HG02678 (cell line): Measurements from ENCODE around the gene CAMK4.
A peak's percentile ranks its signal among the peaks of the same experiment; 100 is the strongest.
"Not testable (repeated sequence)": the region's sequence is repeated elsewhere in the genome, so short reads cannot be mapped to it uniquely, and the experiment has no call there.

Experiments used
- ATAC-seq: cut with Tn5 transposase; IDR thresholded peaks from one replicate; pipeline ENCODE4 v1.9.1; 2021; ENCODE audit warnings: mild to moderate bottlenecking, moderate library complexity; ENCODE audit not compliant: unreplicated experiment

The CAMK4 gene

DNA sequence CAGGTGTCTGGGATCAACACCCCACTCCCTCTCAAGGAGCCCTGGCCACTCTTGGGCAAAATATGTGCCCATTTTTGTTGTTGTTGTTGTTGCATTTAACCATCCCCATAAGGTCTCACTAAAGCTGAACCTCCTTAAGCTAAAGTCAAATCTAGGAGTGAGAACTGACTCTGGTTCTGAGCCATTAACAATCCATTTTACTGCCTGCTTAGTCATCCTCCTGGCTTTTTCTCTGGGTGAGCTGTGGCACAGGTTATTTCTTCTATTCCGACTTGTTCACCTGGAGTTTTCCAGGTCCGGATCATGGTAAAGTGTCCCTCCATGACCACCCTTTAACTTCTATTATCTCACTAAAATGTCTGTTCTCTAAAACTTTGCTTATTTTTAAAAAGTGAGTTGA, 85.2 kb downstream of the CAMK4 start:
- no peak for ATAC-seq

GRCh38 chr5:111310711-111311620, 86.8 kb downstream of the CAMK4 start:
- no peak for ATAC-seq

GRCh38 chr5:111311666-111312065, 87.5 kb downstream of the CAMK4 start:
- no peak for ATAC-seq

GRCh38 chr5:111313017-111313724, 89.0 kb downstream of the CAMK4 start:
- no peak for ATAC-seq

DNA sequence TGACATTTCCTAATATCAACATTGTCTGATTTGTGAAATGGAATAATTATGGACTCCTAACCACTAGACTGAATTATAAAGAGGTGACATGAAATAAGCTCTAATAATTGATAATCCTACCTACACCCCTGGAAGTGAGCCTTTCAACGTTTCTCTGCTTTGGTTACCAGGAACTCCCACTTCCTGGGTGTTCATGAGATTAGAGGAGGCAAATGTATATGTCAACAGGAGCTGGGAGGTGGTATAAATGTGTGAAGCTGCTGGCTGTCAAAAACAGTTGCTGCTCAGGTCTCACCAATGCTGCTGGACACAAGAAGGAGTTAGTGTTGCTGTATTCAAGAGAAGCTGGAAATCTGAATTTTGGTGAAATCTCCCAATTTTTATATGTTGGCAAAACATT, 96.8 kb downstream of the CAMK4 start:
- ATAC-seq = no peak

DNA sequence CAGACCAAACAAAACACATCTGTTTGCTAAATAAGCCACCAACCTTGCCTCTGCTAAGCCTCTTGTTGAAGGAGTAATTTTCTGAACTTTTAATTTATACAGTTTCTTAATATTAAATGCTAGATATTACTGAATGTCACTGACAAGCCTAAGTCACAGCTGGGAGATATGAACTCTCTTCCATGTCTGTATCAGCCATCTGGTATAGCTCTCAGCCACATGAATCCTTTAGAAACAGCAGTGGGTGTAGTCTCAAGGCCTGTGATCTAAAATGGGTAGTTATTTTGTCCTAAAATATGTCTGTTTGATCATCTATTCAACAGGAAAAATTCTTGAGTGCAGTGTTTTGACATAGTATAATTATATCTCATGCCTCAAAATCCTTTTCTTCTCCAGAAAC, 97.2 kb downstream of the CAMK4 start:
- no peak for ATAC-seq

DNA sequence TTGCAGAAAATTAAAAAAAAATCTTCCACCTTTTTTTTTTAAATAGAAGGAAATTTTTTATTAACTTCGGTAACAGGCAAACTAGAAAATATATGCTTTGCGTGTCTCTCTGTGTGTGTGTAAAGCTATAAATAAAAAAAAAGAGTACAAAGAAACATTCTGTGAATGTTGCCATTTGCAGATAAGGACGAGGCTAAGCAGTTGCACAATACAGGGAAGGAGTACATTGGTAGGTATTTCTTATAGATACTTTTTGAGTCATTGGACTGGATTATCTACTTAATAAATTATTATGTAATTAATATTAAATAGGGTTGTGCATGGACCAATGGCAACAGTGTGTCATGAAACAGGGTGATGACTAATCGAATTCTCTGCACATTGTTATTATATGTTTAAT, 102.4 kb downstream of the CAMK4 start:
- no peak for ATAC-seq

DNA sequence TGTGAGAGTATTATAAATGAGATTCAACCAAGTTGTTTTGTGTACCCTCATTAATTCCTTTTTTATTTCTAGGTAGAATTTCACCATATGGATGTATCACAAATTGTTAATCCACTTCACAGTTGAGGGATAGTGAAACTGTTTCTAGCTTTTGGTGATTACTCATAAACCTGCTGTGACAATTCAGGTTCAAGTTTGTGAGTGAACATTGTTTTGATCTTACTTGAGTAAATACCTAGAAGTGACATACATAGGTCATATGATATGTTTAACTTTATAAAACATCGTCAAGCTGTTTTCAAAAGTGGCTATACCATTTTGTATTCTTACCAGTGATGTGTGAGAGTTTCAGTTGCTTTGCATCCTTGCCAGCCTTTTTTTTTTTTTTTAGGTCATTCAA, 112.9 kb downstream of the CAMK4 start:
- no peak for ATAC-seq

DNA sequence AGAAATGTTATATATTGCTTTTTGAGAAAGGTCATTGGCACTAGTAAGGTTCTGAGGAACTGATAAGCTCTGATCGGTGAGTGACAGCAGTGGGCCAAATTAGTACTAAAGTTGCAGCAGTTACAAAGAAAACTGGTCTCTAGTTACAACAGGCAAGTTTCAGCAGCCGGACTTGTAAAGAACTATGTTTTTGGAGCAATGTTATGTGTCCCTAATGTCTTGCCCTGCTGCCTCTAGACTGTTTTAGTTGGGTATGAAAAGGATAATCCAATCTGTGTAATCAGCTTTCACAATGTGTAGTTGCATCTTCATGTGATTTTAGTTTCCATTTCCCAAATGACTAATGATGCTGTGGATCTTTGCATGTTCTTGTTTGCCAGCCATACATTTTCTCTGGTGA, 113.5 kb downstream of the CAMK4 start:
- ATAC-seq = peak; percentile 51

DNA sequence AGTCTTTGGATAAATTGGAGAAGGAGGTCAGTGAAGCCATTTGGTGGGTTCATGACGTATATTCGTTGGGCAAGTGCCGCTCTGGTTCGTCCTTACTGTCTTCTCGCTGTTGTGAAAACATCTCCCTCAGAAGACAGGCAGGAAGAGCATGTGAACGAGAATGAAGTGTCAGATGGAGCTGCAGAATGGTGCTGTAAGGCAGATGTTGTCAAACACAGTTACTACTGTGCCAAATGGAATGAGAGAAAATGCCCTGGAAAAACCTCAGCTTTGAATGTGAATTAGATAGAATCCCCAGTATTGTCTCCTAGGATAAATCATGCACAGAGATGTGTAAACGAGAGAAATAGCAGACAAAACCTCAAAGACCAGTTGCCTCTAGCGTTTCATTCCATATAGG, 121.5 kb downstream of the CAMK4 start:
- ATAC-seq = no peak

DNA sequence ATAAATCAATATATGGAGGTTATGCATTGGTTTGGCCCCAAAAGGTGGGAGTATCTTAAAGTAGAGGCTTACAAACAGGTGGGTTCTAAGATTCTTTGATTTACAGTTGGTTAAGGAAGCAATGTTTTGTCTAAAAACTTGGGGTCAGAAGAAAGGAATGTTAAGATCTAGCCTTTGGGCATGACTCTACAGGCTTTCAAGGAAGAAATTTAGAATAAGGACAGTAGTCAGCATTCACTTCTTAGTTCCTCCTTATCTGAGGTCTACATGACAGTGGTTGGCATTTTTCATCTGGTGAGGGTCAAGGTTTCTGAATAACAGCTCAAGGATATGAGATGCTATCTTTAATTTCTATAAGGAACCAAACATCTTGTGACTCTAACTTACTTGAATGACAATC, 122.8 kb downstream of the CAMK4 start:
- no peak for ATAC-seq

DNA sequence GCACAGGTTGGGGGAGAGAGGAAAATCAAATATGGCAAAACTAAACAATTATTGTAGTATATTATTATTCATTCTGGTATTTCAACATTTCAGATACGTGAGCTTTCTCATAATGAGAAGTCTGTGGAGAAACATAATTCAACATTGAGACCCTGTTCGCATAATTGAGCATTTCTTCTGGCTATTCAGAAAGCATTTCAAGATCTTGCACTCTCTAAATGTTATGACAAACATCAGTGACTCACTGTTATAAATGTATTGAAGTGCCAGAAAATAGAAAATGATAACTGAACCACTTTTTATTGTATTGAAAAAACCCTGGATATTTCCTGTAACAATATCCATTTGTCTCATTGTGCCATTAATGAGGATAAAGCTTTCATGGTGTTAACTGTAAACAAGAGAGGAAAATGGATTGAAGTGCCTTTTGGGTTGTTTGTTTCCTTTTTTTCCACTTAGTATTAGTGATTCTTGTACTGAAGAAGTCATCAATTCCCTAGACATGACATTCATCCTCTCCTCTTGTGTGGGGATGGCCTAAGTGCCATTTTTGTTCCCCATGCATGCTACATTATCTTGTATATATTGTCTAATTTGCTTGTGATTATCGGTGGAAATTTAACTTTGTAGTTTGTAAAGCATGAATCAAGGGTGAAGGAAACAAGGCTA, 124.6 kb downstream of the CAMK4 start:
- ATAC-seq = no peak

- no peak for ATAC-seq
Observed at GRCh38 chr5:111349429-111349828, 125.2 kb downstream of the CAMK4 start.

DNA sequence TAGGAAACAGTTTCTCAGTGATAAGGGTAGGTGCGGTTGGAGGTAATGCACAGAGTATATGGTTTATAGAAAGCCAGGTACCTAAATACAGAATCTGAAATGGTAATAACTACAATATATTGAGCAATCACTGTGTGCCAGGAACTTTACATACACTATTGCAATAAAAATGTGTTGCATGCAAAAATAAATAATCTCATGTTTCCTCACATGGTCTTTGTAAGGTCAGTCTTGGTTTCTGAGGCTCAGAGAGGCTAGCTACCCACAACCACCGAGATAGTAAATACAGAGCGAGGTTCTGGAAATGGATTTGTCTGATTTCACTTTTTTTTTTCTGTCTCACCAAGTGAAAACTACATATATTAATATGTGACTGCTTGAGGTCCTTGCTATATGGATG, 128.9 kb downstream of the CAMK4 start:
- no peak for ATAC-seq

DNA sequence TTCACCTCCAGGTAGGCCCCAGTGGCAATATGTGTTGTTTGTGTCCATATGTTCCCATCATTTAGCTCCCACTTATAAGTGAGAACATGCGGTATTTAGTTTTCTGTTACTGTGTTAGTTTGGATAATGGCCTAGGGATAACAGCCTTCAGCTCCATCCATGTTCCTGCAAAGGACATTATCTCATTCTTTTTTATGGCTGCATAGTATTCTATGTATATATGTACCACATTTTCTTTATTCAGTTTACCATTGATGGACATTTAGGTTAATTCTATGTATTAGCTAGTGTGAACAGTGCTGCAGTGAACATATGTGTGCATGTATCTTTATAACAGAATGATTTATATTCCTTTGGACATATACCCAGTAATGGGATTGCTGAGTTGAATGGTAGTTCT, 134.5 kb downstream of the CAMK4 start:
- ATAC-seq = not testable (repeated sequence)

DNA sequence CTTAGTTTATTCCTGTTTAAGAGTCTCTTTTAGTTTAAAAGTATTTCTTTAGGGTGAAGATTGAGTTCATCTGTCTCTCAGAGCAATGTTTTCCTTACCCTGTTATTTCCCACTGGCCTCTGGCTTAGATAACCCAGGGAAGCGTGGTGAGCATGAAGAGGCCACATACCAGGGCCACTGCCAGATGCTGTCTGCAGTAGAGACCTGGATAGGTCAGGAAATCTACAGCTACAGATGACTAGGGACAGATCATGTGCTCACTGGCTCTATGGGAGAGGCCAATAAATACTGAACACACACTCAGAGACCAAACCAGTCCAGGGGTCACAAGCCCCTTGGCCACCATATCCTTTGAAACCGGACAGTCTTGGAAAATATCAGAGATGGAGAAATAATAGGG, 136.0 kb downstream of the CAMK4 start:
- ATAC-seq = no peak

DNA sequence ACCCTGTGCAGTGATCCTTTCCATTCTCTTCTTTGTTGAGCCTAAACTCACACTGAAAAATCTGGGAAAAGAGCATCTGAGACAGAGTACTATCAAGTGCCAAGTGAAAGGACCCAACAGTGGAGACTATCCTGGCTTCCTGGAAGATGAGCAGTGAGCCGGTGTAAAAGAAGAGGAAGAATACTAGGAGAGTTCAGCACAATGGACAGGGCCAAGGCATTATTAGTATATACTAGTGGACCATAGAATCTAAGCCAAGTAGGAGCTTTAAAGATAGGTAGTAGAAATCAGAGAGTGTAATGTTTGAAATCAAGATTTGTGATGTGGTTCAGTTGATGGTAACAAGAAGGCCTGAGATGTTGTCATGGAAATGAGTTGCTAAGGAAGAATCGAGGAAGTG, 140.8 kb downstream of the CAMK4 start:
- ATAC-seq = no peak

GRCh38 chr5:111366388-111366787, 142.2 kb downstream of the CAMK4 start:
- no peak for ATAC-seq

GRCh38 chr5:111367115-111367514, 142.9 kb downstream of the CAMK4 start:
- ATAC-seq = no peak

- ATAC-seq = no peak
Observed at GRCh38 chr5:111372799-111373198, 148.6 kb downstream of the CAMK4 start.

DNA sequence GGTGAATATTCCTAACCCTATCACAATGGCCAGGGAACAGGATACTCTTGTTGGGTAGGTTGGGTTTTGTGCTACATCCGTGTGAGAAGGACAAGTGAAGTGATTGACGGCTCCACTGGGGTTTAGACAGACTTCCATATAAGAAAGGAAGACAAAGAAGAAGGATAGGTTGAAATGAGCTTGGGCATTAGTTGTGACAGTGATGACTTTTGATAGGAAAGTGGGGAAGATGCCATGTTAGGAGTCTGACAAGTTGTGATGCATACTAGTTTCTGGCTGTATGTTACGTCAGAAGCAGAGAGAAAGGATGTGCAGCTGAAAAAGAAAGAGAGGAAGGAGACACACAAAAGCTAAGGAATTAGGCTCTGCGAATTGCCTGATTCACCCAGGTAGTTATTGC, 150.2 kb downstream of the CAMK4 start:
- no peak for ATAC-seq

- ATAC-seq = no peak
Observed at GRCh38 chr5:111375645-111376044, 151.5 kb downstream of the CAMK4 start.
